HepG2 (cell line): Measurements from ENCODE around the gene ZBTB34. TPM values are rescaled to one million over a fixed set of nuclear protein-coding genes. Genes with fewer than 3 reads are reported as not detected.

Experiments used
- ATAC-seq: fragments of 200-7000 bp; cut with Tn5 transposase; 3 replicates; pipeline ENCODE4 v1.9.1; 2020; ENCODE audit warnings: mild to moderate bottlenecking, moderate library complexity
- BruUV-seq: library from RNA; stranded (reverse); fragments of 400-500 nt; replicated peaks from 2 replicates; lab custom pipeline; 2021; lab: Mats Ljungman, UMichigan
- CTCF ChIA-PET: fragments of 300-600 bp; formaldehyde crosslinking; extraction: SDS; loops from one replicate; lab custom pipeline; 2021; ENCODE audit warnings: low total read pairs, inconsistent platforms, low intra/inter-chr PET ratio; lab: Yijun Ruan, JAX
- POLR2A ChIA-PET: fragments of 350-600 bp; sonication (Branson Sonifier 250); formaldehyde crosslinking; loops from one replicate; lab custom pipeline; 2020; ENCODE audit warnings: antibody characterized with exemption, inconsistent platforms; lab: Yijun Ruan, JAX
- DNase-seq: peaks from one replicate; pipeline ENCODE4 v3.0.0-alpha.2; 2015; ENCODE audit warnings: low spot score
- FAIRE-seq: peaks from 3 replicates; lab custom pipeline; 2011; peaks lifted over from hg19 to GRCh38; lab: Jason Lieb, UNC
- H2AFZ ChIP-seq: one replicate; pipeline ENCODE4 v1.6.1; 2011; ENCODE audit warnings: low read length, inconsistent platforms
- H3K27ac ChIP-seq: fragments of 300-600 bp; 3 replicates; pipeline ENCODE4 v1.8.0; 2011; ENCODE audit warnings: mixed run types, mild to moderate bottlenecking, mixed read lengths, low read length, inconsistent platforms; ENCODE audit not compliant: insufficient read depth; ENCODE audit errors: extremely low read length
- H3K27me3 ChIP-seq, 2 experiments: fragments of 200-600 bp in 1 of 2; 2 replicates in 1 of 2; 3 replicates in 1 of 2; pipeline versions ENCODE4 v1.6.0 to v1.8.0; 2011; ENCODE audit warnings: low read length in 2 of 2, mild to moderate bottlenecking in 2 of 2, moderate library complexity in 2 of 2, inconsistent platforms in 1 of 2; ENCODE audit not compliant: insufficient read depth in 2 of 2, control insufficient read depth in 1 of 2
- H3K36me3 ChIP-seq, 2 experiments: fragments of 200-600 bp in 1 of 2; replicated peaks in 1 of 2; 2 replicates in 1 of 2; 3 replicates in 1 of 2; pipeline versions ENCODE4 v1.5.1 to v1.8.0; 2011; ENCODE audit warnings: low read length in 2 of 2, inconsistent platforms in 1 of 2; ENCODE audit not compliant: insufficient read depth in 2 of 2, control insufficient read depth in 1 of 2
- H3K4me1 ChIP-seq: 2 replicates; pipeline ENCODE4 v1.5.1; 2012; ENCODE audit warnings: low read length, inconsistent platforms; ENCODE audit not compliant: insufficient read depth
- H3K4me2 ChIP-seq: 2 replicates; pipeline ENCODE4 v1.6.0; 2011; ENCODE audit warnings: low read depth, low read length, inconsistent platforms
- H3K4me3 ChIP-seq, 3 experiments: fragments of 200-600 bp in 1 of 3; sonication (generic), shearing (Covaris generic) in 1 of 3; replicated peaks in 1 of 3; 2 replicates each; pipeline ENCODE4 v1.5.1; 2011 to 2016; ENCODE audit warnings: low read length in 3 of 3, inconsistent platforms in 2 of 3, low read depth in 2 of 3, mild to moderate bottlenecking in 2 of 3, control low read depth in 1 of 3, mixed read lengths in 1 of 3; ENCODE audit not compliant: insufficient read depth in 1 of 3
- H3K79me2 ChIP-seq: one replicate; pipeline ENCODE4 v1.6.1; 2011; ENCODE audit warnings: low read length, inconsistent platforms; ENCODE audit not compliant: insufficient read depth
- H3K9ac ChIP-seq: 2 replicates; pipeline ENCODE4 v1.6.0; 2011; ENCODE audit warnings: mild to moderate bottlenecking, low read depth, low read length, inconsistent platforms; ENCODE audit not compliant: insufficient read depth
- H3K9me3 ChIP-seq: 2 replicates; pipeline ENCODE4 v1.5.1; 2012; ENCODE audit warnings: mild to moderate bottlenecking, low read length
- H4K20me1 ChIP-seq: 2 replicates; pipeline ENCODE4 v1.6.0; 2011; ENCODE audit warnings: inconsistent platforms, mild to moderate bottlenecking, low read length, moderate library complexity; ENCODE audit not compliant: insufficient read depth
- DNMT3B ChIP-seq: conservative IDR thresholded peaks from 2 replicates; pipeline ENCODE4 v1.6.1; 2016; ENCODE audit warnings: missing biosample characterization, control low read depth
- NFRKB ChIP-seq: fragments of 450-650 bp; IDR thresholded peaks from 2 replicates; pipeline ENCODE4 v1.6.1; 2017
- SAP130 ChIP-seq: IDR thresholded peaks from 2 replicates; pipeline ENCODE4 v1.6.1; 2016; ENCODE audit warnings: low read depth
- SYNCRIP ChIP-seq: fragments of 200-400 bp; formaldehyde crosslinking; IDR thresholded peaks from 2 replicates; pipeline ENCODE4 v1.6.1; 2018; ENCODE audit warnings: mild to moderate bottlenecking, low read depth, low read length; ENCODE audit not compliant: insufficient read depth
- ZNF570 ChIP-seq: sonication (generic); formaldehyde crosslinking; IDR thresholded peaks from 2 replicates; pipeline ENCODE4 v1.4.0; 2020; ENCODE audit warnings: mild to moderate bottlenecking, missing genetic modification reagents, borderline replicate concordance
- ZNF773 ChIP-seq: sonication (generic); formaldehyde crosslinking; IDR thresholded peaks from 2 replicates; pipeline ENCODE4 v1.4.0; 2020; ENCODE audit warnings: missing genetic modification reagents, borderline replicate concordance
- ZSCAN30 ChIP-seq: sonication (generic); formaldehyde crosslinking; IDR thresholded peaks from 2 replicates; pipeline ENCODE4 v1.5.0; 2020; ENCODE audit warnings: mild to moderate bottlenecking, missing genetic modification reagents
- WGBS: methylation state at CpG from one replicate; pipeline ENCODE4 v1.1.6; 2017; ENCODE audit warnings: low lambda C conversion rate; 5-methylcytosine and 5-hydroxymethylcytosine counted together
- in situ Hi-C: cut with HindIII; loops from 2 replicates; pipeline ENCODE4 v1.10.0; 2017; ENCODE audit warnings: low pct_unique_long_range_greater_than_20kb; ENCODE audit not compliant: extremely low pct_ligation_motif_present
- intact Hi-C: fragments of 100-400 bp; cut with micrococcal nuclease; formaldehyde crosslinking; loops from one replicate; pipeline ENCODE4 v1.10.0; 2022; ENCODE audit not compliant: unreplicated experiment
- polyA plus RNA-seq, 8 experiments: library from polyadenylated mRNA; depleted of rRNA in 3 of 8; stranded (reverse) in 7 of 8; unstranded in 1 of 8; fragments of >200 nt; fragmentation: Illumina TruSeq in 4 of 8; extraction: Trizol in 4 of 8; gene quantifications; 2 replicates each; pipeline versions ENCODE4 v1.2.1 to v1.2.3, GENCODE V29; 2011 to 2016; ENCODE audit warnings: low read depth in 4 of 8, missing spikeins in 1 of 8, mixed read lengths in 1 of 8; ENCODE audit not compliant: insufficient read depth in 1 of 8
- total RNA-seq, 5 experiments: library from RNA; depleted of rRNA; stranded (reverse); fragments of >200 nt; fragmentation: Illumina TruSeq; extraction: Trizol; gene quantifications; 2 replicates each; pipeline ENCODE4 v1.2.3, GENCODE V29; 2016; ENCODE audit warnings: low read depth in 1 of 5
- TF ChIP-seq, protein P1 (sequence below): sonication (generic); formaldehyde crosslinking; conservative IDR thresholded peaks from 2 replicates; pipeline ENCODE4 v1.4.0; 2020; ENCODE audit warnings: mild to moderate bottlenecking, missing genetic modification reagents, moderate library complexity
- TF ChIP-seq, protein P2 (sequence below), 2 experiments: fragments of 450-650 bp in 1 of 2; sonication (generic) in 1 of 2; formaldehyde crosslinking in 1 of 2; IDR thresholded peaks; 2 replicates each; pipeline versions ENCODE4 v1.6.1 to v1.8.0; 2016 to 2022; ENCODE audit warnings: antibody characterized with exemption in 1 of 2, mild to moderate bottlenecking in 1 of 2, missing genetic modification reagents in 1 of 2
- TF ChIP-seq, protein P3 (sequence below): sonication (generic); formaldehyde crosslinking; conservative IDR thresholded peaks from 2 replicates; pipeline ENCODE4 v1.4.0; 2020; ENCODE audit warnings: missing genetic modification reagents

The ZBTB34 gene
- total and polyA plus RNA-seq, 2 of the 13 experiments (the other 11 are each of a cell fraction or from before 2014, with no cell fraction given), result 5.9 to 8.7 TPM

DNA sequence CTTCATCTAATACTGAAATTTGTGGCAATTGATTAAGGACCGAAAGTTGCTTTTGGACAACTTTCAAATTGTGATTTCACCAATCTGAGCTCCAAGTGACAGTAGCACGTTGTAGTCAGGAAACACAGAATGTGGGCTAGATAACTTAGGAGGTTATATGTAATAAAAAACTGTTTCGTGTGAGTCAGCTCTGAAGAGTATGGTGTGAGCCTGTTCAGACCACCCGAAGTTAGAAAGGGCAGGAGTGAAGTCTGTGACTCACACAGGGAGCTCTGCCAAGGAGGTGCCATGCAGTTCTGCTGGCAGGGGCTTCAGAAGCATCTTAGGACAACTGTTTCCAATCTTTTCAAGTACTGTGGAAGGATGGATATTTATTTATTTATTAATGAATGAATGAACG is 16.4 kb upstream of the ZBTB34 start:
- Histone ChIP-seq H3K27ac (no peak overlapping the region), H3K27me3 (0 out of 5 replicates have a peak, but pooled peaks cover 0 to 1% of the 10 kb centered on the region in 2 experiments), H3K4me3 (no peak overlapping the region), H3K9me3 (no peaks in the 10 kb centered on the region), H3K4me1 (peaks cover under 1% of the 10 kb centered on the region; the same call in 1 of the 2 replicates), H3K4me2 (no peak overlapping the region), H4K20me1 (no peaks in the 10 kb centered on the region), H3K9ac (no peak overlapping the region), H2AFZ (no peak overlapping the region), H3K36me3 (no peaks in the 10 kb centered on the region; a peak in 1 of 5 replicates), H3K79me2 (no peaks in the 10 kb centered on the region)
- intact Hi-C loops (no loop called here), in situ Hi-C loops (no loop called here)
- ChIA-PET CTCF (no interaction called here), POLR2A (no interaction called here)
- 65% methylated on average over 5 of the region's 5 CpGs for WGBS
- DNase-seq (no peak), FAIRE-seq (no peak), ATAC-seq (no peak)
- TF ChIP-seq, protein P1, sequence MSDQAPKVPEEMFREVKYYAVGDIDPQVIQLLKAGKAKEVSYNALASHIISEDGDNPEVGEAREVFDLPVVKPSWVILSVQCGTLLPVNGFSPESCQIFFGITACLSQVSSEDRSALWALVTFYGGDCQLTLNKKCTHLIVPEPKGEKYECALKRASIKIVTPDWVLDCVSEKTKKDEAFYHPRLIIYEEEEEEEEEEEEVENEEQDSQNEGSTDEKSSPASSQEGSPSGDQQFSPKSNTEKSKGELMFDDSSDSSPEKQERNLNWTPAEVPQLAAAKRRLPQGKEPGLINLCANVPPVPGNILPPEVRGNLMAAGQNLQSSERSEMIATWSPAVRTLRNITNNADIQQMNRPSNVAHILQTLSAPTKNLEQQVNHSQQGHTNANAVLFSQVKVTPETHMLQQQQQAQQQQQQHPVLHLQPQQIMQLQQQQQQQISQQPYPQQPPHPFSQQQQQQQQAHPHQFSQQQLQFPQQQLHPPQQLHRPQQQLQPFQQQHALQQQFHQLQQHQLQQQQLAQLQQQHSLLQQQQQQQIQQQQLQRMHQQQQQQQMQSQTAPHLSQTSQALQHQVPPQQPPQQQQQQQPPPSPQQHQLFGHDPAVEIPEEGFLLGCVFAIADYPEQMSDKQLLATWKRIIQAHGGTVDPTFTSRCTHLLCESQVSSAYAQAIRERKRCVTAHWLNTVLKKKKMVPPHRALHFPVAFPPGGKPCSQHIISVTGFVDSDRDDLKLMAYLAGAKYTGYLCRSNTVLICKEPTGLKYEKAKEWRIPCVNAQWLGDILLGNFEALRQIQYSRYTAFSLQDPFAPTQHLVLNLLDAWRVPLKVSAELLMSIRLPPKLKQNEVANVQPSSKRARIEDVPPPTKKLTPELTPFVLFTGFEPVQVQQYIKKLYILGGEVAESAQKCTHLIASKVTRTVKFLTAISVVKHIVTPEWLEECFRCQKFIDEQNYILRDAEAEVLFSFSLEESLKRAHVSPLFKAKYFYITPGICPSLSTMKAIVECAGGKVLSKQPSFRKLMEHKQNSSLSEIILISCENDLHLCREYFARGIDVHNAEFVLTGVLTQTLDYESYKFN, result no peak
- TF ChIP-seq SYNCRIP, result no peak
- TF ChIP-seq, protein P2, sequence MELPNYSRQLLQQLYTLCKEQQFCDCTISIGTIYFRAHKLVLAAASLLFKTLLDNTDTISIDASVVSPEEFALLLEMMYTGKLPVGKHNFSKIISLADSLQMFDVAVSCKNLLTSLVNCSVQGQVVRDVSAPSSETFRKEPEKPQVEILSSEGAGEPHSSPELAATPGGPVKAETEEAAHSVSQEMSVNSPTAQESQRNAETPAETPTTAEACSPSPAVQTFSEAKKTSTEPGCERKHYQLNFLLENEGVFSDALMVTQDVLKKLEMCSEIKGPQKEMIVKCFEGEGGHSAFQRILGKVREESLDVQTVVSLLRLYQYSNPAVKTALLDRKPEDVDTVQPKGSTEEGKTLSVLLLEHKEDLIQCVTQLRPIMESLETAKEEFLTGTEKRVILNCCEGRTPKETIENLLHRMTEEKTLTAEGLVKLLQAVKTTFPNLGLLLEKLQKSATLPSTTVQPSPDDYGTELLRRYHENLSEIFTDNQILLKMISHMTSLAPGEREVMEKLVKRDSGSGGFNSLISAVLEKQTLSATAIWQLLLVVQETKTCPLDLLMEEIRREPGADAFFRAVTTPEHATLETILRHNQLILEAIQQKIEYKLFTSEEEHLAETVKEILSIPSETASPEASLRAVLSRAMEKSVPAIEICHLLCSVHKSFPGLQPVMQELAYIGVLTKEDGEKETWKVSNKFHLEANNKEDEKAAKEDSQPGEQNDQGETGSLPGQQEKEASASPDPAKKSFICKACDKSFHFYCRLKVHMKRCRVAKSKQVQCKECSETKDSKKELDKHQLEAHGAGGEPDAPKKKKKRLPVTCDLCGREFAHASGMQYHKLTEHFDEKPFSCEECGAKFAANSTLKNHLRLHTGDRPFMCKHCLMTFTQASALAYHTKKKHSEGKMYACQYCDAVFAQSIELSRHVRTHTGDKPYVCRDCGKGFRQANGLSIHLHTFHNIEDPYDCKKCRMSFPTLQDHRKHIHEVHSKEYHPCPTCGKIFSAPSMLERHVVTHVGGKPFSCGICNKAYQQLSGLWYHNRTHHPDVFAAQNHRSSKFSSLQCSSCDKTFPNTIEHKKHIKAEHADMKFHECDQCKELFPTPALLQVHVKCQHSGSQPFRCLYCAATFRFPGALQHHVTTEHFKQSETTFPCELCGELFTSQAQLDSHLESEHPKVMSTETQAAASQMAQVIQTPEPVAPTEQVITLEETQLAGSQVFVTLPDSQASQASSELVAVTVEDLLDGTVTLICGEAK (IDR thresholded peaks at IDR 0.05), result no peak
- TF ChIP-seq, protein P2 (CRISPR knock-in tag; IDR thresholded peaks at IDR 0.05), result no peak
- no peak for TF ChIP-seq ZSCAN30 (CRISPR knock-in tag)
- TF ChIP-seq ZNF773 (CRISPR knock-in tag), result no peak
- no peak for TF ChIP-seq DNMT3B (CRISPR knock-in tag)
- no peak for TF ChIP-seq ZNF570 (CRISPR knock-in tag)
- TF ChIP-seq NFRKB, result no peak
- TF ChIP-seq SAP130, result no peak
- TF ChIP-seq, protein P3, sequence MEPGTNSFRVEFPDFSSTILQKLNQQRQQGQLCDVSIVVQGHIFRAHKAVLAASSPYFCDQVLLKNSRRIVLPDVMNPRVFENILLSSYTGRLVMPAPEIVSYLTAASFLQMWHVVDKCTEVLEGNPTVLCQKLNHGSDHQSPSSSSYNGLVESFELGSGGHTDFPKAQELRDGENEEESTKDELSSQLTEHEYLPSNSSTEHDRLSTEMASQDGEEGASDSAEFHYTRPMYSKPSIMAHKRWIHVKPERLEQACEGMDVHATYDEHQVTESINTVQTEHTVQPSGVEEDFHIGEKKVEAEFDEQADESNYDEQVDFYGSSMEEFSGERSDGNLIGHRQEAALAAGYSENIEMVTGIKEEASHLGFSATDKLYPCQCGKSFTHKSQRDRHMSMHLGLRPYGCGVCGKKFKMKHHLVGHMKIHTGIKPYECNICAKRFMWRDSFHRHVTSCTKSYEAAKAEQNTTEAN (CRISPR knock-in tag), result no peak
- no TSS peak for BruUV-seq
